PC-9 (cell line): ENCODE measurements around the gene NCS1.

Experiments
- EZH2 ChIP-seq: fragments of 200-600 bp; sonication (generic); IDR thresholded peaks from 2 replicates; pipeline ENCODE4 v1.8.0; 2017; ENCODE audit warnings: antibody characterized with exemption, low read depth
- TF ChIP-seq, protein P1 (sequence below): fragments of 200-600 bp; sonication (generic); conservative IDR thresholded peaks from 2 replicates; pipeline ENCODE4 v1.6.1; 2017; ENCODE audit warnings: mixed run types, antibody characterized with exemption, mild to moderate bottlenecking, moderate library complexity

DNA sequence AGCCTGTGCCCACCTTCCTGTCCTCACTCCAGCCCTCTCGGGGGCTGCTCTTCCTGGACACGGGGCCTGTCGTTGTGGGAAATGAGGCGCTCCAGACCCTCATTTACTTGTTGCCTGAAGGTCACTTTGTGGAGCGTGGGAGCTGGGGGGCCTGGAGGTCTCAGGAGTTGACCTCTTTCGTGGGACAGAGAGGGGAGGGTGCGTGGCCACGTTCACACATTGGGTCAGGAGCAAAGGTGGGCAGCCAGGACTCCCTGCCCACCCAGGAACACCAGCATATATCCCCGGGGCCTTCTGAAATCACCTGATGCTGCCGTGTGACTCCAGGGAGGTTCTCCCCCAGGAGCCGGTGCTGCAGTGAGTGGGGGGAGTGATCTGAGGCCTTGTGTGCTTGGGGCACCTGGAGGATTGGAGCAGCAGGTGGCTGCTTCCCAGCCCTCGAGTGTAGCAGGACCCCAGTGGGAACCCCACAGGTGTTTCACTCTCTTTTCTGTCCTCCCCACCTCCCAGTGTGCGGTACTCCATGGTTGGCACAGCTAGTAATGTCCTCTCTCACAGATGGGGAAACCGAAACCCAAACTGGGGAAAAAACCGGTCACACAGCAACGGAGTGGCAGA, 20.3 kb downstream of the NCS1 start:
- TF ChIP-seq, protein P1, sequence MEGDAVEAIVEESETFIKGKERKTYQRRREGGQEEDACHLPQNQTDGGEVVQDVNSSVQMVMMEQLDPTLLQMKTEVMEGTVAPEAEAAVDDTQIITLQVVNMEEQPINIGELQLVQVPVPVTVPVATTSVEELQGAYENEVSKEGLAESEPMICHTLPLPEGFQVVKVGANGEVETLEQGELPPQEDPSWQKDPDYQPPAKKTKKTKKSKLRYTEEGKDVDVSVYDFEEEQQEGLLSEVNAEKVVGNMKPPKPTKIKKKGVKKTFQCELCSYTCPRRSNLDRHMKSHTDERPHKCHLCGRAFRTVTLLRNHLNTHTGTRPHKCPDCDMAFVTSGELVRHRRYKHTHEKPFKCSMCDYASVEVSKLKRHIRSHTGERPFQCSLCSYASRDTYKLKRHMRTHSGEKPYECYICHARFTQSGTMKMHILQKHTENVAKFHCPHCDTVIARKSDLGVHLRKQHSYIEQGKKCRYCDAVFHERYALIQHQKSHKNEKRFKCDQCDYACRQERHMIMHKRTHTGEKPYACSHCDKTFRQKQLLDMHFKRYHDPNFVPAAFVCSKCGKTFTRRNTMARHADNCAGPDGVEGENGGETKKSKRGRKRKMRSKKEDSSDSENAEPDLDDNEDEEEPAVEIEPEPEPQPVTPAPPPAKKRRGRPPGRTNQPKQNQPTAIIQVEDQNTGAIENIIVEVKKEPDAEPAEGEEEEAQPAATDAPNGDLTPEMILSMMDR: no peak
- no peak for TF ChIP-seq EZH2
